NCI-H2196 (cell line): ENCODE data around the gene FBL.
"Not testable (repeated sequence)": the region's sequence is repeated elsewhere in the genome, so short reads cannot be mapped to it uniquely, and the experiment has no call there.

Source experiments
- DNase-seq: peaks from one replicate; lab custom pipeline; 2025; ENCODE audit not compliant: unreplicated experiment; lab: John Stamatoyannopoulos, UW

The FBL gene

GRCh38 chr19:39845933-39846677, at the start of gene FBL:
FBL (minus strand) TSS chr19:39846379; CDS start chr19:39846300, 79 bp downstream.
- peak; percentile 96 for DNase-seq

- not testable (repeated sequence) for DNase-seq
Measured at GRCh38 chr19:39895096-39895495, 48.9 kb upstream of the FBL start.

GRCh38 chr19:39894236-39894606, 48.0 kb upstream of the FBL start:
- not testable (repeated sequence) for DNase-seq

- DNase-seq = not testable (repeated sequence)
Measured at GRCh38 chr19:39893366-39894235, 47.4 kb upstream of the FBL start.

DNA sequence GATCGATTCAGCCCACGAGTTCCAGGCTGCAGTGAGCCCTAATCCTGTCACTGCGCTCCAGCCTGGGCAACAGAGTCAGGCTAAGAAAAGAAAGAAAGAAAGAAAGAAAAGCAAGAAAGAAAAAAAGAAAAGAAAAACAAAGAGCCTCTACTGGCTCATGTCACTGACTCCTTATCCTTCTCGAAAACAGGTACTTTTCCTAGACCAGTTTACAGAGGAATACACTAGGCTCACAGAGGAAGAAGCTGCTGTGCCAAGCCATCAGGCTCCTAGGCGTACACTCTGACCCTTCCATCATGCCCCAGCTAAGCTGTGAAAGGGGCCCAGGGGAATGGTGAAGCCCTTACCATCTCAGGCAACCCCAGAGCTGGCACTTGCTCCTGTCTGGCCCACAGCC, 46.3 kb upstream of the FBL start:
- DNase-seq = not testable (repeated sequence)

- not testable (repeated sequence) for DNase-seq
Measured at GRCh38 chr19:39891660-39892505, 45.7 kb upstream of the FBL start.

- DNase-seq = no peak
Measured at GRCh38 chr19:39890755-39891551, 44.8 kb upstream of the FBL start.

GRCh38 chr19:39889872-39890754, 43.9 kb upstream of the FBL start:
- DNase-seq = not testable (repeated sequence)

DNA sequence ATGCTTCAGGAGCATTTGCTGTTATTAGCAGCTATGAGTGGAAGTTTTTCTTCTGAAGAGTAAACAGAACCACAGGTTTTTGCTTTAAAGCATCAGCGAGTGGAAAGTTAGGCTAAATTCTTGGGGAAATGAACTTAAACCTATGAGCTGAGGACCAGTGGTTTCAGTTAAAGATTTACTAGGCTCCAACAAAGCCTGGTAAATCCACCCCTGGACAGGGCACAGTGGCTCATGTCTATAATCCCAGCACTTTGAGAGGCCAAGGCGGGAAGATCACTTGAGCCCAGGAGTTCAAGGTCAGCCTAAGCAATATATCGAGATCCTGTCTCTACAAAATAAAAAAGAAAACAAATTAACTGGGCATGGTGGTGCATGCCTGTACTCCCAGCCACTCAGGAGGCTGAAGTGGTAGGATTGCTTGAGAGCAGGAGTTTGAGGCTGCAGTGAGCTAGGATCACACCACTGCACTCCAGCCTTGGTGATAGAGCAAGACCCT, 41.3 kb upstream of the FBL start:
- DNase-seq = not testable (repeated sequence)

DNA sequence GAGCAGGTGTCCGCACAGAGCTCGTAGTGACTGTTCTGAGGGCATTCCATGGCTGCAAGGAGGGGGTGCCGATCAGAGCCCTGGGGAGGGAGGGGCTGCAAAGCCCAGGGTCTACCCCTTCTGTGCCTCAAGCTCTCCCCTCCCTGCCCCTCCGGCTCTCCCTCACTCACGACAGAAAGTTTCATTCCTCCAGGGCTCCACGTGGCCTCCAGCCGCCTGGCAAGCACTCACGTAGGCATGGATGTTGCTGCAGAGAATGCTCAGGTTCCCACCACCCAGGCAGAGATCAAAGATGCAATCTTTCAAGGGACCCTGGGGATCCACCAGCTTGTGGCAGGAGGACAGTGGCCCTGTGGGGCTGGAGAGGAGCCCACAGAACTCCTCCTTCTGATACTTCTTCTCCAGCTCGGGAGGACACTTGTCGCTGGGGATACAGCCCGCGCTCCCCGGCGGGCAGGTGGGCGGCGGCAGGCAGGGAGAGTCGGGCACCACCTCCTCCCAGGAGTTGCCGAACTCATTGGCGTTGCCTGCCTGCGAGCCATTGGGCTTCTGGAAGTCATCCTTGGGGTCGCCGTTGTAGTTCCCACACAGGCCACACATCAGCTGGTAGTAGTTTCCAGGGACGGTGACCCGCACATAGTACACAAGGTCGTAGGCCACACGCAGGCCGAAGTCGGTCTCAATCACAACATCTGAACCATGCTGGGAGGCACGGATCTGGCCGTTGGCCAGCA, 39.8 kb upstream of the FBL start:
- not testable (repeated sequence) for DNase-seq

- not testable (repeated sequence) for DNase-seq
Measured at GRCh38 chr19:39884721-39885120, 38.5 kb upstream of the FBL start.

GRCh38 chr19:39882645-39883044, 36.5 kb upstream of the FBL start:
- DNase-seq = not testable (repeated sequence)

GRCh38 chr19:39881495-39882110, 35.4 kb upstream of the FBL start:
- not testable (repeated sequence) for DNase-seq

DNA sequence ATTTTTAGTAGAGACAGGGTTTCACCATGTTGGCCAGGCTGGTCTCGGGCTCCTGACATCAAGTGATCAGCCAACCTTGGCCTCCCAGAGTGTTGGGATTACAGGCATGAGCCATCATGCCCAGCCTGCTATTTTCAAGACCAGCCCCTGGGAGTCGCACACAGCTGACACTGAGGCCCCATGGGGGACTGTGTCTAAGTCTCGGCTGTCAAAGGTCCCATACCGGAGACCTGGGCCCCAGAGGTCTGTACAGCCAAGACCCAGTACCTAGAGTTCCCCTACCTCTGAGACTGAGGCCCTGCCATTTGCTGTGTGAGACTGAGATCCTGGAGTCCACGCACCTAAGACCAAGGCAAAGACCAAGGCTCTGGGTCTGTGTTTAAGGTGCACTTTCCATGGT, 34.1 kb upstream of the FBL start:
- DNase-seq = not testable (repeated sequence)

DNA sequence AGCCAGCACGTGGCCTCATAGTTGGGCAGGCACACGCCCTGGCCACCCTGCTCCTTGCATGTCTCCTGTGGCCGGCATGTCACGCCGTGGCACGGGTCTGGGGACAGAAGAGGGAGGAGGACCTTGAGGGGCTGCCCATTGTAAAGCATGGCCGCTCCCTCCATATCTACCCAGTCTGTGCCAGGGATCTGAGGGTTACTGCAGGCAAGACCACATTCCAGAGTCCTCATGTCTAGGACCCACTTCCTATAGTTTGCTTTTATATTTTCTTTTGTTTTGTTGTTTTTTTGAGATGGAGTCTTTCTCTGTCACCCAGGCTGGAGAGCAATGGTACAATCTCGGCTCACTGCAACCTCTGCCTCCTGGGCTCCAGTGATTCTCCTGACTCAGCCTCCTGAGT, 33.6 kb upstream of the FBL start:
- not testable (repeated sequence) for DNase-seq

DNA sequence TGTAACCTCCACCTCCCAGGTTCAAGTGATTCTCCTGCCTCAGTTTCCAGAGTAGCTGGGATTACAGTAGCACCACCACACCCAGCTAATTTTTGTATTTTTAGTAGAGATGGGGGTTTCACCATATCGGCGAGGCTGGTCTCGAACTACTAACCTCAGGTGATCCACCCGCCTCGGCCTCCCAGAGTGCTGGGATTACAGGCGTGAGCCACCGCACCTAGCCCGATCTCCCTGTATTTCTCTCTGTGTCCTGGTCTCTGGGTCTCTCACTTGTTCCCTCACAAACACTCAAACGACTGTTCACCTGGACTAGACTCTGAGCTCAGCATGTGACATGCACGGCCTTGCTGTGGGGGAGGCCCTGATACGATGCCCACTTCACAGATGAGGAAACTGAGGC, 32.7 kb upstream of the FBL start:
- DNase-seq = not testable (repeated sequence)

DNA sequence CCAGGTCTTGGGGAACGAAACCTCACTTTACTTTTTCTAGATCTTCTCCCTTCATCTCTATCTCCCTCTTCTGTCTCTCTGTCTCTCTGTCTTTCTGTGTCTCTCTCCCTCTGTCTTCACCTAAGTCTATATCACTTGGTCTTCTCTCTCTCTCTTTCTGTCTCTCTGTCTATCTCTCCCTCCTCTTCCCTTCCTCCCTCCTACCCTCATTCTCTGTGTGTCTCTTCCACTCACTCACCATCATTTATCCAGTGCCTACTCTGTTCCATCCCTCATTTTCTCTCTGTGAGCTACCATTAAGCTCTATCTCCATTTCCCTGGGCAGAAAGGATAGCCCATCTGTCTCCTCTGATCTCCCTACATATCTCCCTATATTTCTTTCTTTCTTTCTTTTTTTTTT, 32.2 kb upstream of the FBL start:
- DNase-seq = no peak

DNA sequence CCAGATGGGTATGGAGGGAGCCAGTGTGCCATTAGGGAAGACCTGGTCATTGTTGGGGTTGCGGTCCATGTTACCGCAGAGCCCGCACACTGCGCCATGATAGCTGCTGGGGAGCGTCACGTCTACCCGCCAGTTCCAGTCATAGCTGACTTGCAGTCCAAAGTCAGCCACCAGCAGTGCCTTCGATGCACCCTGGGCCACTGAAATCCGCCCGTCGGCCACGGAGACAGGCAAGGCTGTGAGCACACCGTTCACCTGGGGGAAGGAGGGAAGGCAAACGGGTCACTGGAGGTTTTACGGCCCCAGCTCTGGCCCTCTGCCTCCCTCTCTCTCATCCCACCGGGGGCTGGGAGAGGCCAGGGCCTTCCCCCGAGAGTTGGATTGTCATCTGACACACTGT, 31.8 kb upstream of the FBL start:
- not testable (repeated sequence) for DNase-seq
